ENCODE measurements around the gene CHST11.

Gene CHST11

GRCh38 chr12:104682790-104683279 lies 226.1 kb downstream of the CHST11 start:
- DNase-seq, result peak; percentile 59 to 73 (median 68)

- DNase-seq, result no peak
Measured at GRCh38 chr12:104683831-104684503, 227.2 kb downstream of the CHST11 start.

DNA sequence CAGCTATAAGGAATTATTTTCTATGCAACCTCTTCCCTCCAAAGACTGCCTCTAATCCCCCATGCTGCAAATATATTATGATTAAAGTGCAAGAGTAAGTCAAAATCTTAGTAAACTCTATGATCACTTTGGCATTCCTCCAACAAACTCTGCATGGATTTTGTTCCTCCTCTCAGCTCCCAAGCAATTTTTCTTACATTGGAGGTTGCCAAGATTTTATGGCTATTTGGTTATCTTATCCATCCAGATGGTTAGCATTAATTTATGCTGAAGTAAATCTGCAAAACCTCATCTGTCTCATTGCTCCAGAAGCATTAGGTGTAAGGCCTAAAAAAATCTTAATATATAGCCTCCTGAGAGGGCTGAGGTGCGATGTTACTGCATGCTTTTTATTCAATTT lies 228.1 kb downstream of the CHST11 start:
- DNase-seq, result no peak

- no peak for DNase-seq
Measured at GRCh38 chr12:104685366-104685765, 228.6 kb downstream of the CHST11 start.

GRCh38 chr12:104686196-104686595 lies 229.4 kb downstream of the CHST11 start:
- DNase-seq, result peak in 1 of 3 donors; percentile 32

DNA sequence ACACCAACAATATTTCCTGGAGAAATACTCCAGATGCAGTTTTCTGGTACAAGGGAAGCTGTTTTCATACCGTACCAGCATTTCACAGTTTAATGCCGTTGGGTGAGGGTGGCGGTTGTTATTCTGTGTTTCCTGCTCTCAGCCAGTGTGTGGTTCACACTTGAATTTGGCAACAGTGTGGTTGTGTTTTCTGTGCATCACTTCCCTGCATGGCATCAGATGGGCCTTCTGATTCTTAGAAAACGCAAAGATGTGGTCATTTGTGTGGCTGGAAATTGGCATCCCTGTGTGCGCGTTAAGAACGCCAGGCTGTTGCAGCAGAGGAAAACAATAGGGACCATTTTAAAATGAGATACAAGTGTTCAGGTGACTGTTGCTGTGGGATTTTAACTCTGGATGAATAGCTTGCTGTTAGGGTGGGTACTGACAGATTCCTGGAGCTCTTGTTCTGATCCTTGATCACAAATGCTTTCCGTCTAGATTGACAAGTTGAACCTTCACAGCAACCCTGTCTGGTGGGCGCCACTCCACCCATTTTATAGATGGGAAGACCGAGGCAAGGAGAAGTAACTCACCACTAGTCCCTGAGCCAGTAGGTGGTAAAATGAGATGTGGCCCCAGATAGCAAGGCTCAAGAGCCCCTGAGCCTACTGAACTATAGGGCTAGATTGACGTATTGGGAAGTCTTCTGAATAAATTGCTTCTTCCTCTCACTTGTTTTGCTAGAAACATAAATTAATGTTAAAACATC lies 231.2 kb downstream of the CHST11 start:
- DNase-seq, result peak; percentile 22 to 53 (median 38)

DNA sequence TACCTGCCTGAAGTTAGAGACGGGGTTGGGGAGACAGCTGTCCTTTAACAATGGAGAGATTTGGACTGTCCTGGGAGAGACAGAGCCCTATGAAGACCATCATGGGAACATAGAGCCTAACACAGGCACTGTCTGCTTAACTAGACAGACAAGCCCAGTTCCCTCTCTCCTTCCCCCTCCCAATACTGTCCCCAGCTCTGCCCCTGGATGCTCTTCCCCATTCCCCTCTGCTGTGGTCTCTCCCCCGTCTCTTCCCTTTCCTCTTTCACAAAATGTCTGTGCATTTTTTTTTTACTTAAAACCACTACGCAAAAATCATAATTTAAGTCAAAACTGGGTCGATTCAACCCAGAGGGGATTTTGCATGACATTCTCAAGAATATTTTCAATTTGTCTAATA lies 232.9 kb downstream of the CHST11 start:
- peak; percentile 55 to 65 (median 56) for DNase-seq

DNA sequence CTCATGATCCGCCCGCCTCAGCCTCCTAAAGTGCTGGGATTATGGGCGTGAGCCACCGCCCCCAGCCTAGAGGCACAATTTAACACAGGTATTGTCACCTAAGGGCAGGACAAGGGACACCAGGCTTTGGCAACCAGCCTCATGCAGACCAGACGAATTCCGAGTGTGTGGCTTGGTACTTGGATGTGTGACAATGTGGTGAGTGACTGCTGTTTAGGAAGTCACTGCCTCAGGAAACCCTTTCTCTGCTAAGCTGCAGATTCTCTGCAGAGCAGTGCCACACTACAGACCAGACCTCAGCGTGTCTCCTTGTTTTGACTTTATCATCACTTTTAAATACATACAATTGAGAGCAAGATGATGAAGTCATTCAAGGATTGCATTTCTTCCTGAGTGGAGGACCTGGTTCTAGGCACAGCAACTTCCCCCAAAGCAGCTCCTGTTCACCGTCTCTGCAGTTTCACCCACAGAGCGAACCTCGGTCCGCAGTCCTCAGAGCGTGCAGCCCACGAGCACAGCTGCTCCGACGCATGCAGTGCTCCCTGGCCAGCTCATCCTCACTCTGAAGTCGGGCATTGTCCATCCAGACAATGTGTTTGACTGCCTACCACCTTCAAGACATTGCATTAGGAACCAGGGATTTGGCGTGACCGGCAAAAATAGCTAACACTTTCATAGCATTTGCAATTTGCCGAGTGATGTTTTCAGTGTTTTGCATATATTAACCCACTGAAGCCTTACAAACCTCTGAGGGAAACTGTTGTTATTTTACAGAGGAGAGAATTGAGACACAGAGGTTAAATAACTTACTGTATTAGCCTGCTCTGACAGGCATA lies 235.2 kb downstream of the CHST11 start:
- peak in 2 of 3 donors; percentile 24 to 36 for DNase-seq

GRCh38 chr12:104692557-104693218 lies 235.9 kb downstream of the CHST11 start:
- no peak for DNase-seq

DNA sequence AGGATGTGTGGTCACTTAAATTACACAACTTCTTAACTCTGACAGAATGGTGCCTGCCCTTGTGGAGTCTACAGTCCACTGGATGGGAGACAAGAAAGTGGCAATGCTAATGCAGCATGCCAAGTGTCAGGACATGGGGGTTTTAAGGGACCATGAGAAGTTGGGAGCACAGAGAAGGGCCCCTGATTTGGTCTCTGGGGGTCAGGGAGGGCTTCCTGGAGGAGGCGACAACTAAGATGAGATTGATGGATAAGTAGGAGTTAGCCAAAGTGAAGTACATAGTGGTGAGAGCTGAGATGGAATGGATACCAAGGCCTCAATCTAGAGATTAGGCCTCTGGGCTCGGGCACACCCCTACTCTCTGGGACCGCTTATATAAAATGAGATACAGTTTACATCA lies 236.7 kb downstream of the CHST11 start:
- DNase-seq, result no peak

DNA sequence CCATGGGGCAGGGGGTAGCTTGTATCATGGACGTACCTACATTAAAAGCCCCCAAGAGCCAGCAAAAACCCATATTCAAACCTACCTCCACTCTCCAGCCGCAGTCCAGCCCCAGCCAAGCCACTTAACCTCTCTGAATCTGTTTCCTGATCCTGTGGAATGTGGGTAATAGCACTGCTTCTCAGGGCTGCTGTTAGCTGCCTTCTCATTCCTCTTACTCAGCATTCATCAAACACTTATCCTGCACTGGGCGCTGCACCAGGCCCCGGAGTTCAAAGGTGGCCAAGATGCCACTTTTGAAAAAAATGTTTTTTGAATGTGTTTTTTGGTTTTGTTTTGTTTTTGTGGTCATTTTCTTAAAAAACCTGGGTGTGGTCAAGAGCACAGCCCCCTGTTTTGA lies 237.4 kb downstream of the CHST11 start:
- no peak for DNase-seq

GRCh38 chr12:104694711-104695110 lies 238.0 kb downstream of the CHST11 start:
- DNase-seq, result peak; percentile 50 to 76 (median 62)

DNA sequence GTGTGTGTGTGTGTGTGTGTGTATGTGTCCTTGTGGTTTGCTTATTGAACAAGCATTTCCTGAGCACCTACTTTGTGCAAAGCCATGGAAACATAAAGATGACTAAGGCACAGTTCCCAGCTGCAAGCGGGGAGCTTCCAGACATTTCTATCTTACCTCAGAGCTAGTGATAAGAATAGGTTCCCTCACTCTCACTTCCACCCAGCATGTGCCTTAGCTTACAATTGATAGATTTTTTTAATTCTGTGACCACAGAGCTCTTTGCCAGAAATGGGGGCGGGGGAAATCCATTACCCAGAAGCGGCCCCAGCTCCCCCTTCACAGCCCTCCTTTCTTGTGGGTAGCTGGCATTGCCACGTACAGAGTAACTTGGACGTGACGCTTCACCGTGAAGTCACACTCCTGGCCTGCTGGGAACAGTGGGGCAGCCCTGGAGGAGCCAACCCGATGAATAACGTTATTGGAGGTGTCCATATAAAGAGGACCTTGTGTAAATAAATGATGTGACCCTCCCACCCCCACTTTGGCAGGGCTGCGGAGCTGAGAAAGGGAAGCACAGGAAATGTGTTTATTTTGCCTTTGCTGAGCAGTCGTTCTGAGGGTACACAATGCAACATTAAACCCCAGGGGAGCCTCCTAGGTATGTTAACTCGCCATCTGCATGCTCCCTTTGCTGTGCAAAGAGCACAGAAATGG lies 238.9 kb downstream of the CHST11 start:
- DNase-seq, result peak; percentile 83 to 93 (median 90)

GRCh38 chr12:104697186-104697585 lies 240.4 kb downstream of the CHST11 start:
- DNase-seq, result no peak

- no peak for DNase-seq
Measured at GRCh38 chr12:104698871-104699270, 242.1 kb downstream of the CHST11 start.

DNA sequence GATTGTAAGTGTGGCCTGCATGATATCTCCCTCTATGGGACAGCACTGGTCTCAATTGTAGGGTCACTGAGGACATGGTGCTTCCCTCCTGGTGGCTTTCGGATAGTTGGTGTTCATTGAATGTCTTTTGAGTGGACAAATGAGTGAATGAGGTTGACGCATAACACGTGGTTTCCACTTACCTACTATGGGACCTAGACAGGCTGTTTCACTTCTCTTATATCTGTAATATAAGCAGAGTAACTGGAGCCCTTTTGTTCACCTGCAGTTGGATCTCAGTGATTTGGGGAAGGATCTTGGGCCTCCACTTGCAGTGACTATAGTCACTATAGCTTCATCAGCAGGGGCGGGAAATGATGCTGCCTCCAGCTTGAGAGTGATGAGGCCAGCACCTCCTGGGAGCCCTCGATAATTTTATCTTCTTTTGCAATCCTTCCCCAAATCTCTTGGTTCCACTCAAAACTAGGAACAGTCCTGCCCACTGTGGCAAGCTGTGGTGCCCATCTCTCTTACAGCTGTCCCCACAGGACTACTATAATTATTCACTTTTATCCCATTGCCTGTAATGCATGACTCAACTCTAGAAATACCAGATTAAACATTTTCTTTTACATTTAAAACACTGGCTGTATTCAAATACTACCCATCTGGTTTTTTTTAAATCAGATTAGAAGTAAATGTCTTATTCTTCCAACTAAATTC lies 242.9 kb downstream of the CHST11 start:
- peak in 2 of 3 donors; percentile 28 to 51 for DNase-seq

GRCh38 chr12:104700324-104700723 lies 243.6 kb downstream of the CHST11 start:
- no peak for DNase-seq

GRCh38 chr12:104701301-104701700 lies 244.6 kb downstream of the CHST11 start:
- DNase-seq, result no peak

DNA sequence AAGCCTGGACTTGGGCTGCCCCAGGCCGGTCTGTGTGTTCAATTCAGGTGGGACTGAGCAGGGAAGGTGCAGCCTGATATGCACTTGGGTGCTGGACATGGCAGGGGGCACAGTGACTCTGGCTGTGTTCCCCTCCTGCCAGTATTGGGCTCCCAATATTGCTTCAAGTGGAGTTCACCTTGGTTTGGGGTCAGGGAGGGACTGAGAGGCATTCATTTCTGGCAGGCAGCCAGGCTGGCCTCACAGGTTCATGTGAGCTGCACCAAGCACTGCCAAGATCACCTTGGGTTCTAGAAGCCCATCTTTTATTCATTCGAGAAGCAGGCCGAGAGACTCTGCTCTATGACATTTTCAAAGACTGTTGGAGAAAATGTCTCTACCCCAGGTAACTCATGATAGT lies 245.0 kb downstream of the CHST11 start:
- DNase-seq, result no peak

- no peak for DNase-seq
Measured at GRCh38 chr12:104702565-104703139, 245.9 kb downstream of the CHST11 start.

DNA sequence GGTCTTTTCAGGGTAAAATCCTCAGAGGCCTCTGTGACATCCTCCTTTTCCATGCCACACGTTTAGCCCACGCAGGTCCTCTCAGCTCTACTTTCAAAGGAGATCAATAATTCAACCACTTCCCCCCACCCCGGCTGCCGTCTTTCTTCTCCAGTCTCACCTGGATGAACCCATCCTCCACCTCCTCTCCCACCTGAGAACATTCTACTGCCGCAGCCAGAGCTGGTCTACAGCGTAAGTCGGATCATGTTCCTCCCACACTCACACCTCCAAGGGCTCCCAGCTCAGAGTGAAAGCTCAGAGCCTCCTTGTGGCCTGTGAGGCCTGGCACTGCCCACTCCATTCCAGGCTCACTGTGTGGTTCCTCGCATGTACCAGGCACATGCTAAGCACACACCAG lies 246.6 kb downstream of the CHST11 start:
- no peak for DNase-seq
